Endometrial microvascular endothelial cells (primary cell): ENCODE data around the gene CACNB4. TPM values are rescaled to one million over a fixed set of nuclear protein-coding genes. Genes with fewer than 3 reads are reported as not detected.
"Not testable (repeated sequence)": the region's sequence is repeated elsewhere in the genome, so short reads cannot be mapped to it uniquely, and the experiment has no call there.

Source experiments
- in situ Hi-C: cut with HindIII; loops from 2 replicates; pipeline ENCODE4 v1.10.0; 2017; ENCODE audit warnings: low sequenced_read_pairs, low pct_unique_long_range_greater_than_20kb; ENCODE audit errors: inconsistent ontology term
- total RNA-seq: library from RNA; depleted of rRNA; stranded (reverse); fragments of >200 nt; gene quantifications from one replicate; pipeline ENCODE4 v1.2.3, GENCODE V29; 2015; ENCODE audit errors: inconsistent ontology term

CACNB4 gene
- total RNA-seq, 1 donor from 2014 or later: not detected

DNA sequence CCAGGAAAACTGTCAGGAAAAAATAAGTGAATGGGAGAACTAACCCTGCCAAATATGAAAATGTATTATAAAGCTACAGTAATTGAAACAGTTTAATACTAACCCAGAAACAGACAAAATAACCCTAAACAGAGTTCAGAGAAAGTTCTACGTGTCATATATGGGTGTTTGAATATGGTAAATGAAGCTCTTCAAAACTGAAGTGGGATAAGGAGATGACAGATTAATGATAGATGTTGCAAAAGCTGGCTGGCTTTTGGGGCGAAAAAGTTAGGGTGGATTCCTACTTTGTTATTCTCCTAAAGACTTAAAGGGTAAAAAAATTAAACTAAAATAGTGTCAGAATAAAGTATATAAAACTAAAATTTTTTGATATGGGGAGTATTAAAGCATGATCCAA, 168.8 kb downstream of the CACNB4 start:
- in situ Hi-C loops: no loop called here

DNA sequence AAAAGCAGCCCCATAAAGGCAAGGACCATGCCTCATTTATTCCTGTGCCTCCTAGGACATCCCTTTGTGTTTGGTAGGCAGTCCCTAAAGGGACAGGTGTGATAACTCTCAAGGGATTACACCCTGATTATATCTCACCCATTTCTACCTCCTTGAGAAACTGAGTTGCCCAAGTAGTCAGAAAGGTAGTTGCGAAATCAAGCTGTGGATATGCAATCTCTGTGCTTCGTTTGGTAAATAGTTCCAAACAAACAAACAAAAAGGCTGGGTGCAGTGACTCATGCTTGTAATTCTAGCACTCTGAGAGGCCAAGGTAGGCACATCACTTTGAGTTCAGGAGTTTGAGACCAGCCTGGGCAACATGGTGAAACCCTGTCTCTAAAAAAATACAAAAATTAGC, 170.5 kb downstream of the CACNB4 start:
- in situ Hi-C loops: no loop called here

DNA sequence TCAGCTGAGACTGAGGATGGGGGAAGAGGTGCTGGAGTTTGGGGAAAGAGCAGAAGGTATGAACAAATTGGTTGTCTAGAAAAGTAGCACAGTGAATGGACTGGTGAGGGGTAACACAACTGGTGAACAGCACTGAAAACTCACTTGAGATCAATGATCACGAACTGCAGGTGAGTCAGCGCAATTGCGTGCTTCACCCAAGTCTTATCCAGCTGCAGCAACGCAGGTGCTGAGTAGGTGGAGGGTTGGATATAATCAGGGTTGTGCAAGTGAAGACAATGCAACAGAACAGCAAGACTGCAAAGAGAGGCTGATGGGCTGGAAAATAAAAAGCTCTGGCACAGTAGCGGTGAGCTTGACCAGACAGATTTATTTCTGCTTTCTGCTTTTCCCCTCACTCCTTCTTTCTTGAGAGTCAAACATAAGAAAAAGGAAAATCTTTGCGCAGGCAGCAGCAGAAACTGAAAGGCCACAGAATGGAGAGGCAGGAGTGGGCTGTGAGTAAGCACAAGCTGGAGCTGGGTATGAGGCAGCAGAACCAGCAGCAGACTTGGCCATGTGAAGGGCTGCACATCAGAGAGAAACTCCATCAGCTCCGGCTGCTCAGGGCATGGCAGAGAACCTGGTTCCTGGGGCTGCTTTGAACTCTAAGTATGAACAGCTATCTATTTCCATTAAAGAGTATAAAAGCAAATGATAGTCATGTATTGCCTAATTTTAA, 171.2 kb downstream of the CACNB4 start:
- in situ Hi-C loops: no loop called here

GRCh38 chr2:151922845-151923666, 175.8 kb downstream of the CACNB4 start:
- in situ Hi-C loops: no loop called here

- in situ Hi-C loops: no loop called here
These were observed 179.1 kb downstream of the CACNB4 start for GRCh38 chr2:151919786-151920185.

- in situ Hi-C loops: no loop called here
These were observed 180.5 kb downstream of the CACNB4 start for GRCh38 chr2:151918308-151918707.

DNA sequence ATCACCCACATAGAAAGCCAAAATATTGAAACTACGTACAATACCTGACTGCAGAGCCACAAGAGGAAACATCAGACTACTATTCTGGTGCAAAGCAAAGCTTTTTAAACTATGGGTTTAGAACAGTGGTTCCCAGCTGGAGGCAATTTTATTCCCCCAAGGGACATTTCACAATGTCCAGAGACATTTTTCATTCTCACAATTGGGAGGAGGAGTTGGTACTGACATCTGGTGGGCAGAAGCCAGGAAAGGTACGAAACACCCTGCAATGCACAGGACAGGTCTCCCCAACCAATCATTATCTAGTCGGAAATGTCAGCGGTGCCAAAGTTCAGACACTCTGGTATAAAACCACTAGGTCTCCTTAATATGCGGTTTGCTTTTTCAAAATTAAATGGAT, 182.2 kb downstream of the CACNB4 start:
- in situ Hi-C loops: no loop called here

DNA sequence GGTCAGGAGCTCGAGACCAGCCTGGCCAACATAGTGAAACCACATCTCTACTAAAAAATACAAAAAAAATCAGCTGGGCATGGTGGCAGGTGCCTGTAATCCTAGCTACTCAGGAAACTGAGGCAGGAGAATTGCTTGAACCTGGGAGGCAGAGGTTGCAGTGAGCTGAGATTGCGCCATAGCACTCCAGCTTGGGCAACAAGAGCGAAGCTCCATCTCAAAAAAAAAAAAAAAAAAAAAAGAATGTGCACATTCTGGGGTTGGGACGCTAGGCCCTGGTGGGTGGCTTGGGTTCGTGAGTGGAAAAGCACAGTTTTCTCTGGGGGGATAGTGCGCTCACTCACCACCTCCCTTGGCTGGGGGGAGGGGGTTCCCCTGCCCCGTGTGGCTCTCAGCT, 183.2 kb downstream of the CACNB4 start:
- in situ Hi-C loops: not testable (repeated sequence)

DNA sequence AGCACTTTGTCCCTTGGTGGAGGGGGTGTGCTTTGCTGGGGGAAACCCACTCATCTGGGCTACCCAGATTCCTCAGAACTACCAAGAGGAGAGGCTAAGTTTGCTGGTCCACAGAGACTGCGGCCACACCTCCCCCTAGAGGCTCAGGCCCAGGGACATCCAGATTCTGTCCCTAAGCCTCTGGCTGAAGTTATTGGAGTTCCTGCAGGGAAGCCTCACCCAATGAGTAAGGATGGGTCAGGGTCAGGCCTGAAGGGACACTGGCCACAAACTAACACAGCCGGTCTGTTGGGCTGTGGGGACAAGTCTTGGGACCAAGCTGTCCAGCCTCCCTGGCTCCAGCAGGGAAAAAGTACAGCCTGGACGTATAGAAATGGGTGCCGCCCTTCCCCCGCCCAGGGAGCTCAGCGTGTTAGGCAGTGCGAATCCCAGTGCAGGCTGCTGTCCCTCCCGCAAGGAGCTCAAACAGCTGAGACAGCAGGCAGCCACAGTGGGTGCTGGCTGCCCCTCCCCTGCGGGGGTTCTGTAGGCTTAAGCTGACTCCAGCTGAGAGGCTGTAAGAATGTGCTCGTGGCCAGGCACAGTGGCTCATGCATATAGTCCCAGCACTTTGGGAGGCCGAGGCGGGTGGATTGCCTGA, 183.7 kb downstream of the CACNB4 start:
- in situ Hi-C loops: no loop called here

DNA sequence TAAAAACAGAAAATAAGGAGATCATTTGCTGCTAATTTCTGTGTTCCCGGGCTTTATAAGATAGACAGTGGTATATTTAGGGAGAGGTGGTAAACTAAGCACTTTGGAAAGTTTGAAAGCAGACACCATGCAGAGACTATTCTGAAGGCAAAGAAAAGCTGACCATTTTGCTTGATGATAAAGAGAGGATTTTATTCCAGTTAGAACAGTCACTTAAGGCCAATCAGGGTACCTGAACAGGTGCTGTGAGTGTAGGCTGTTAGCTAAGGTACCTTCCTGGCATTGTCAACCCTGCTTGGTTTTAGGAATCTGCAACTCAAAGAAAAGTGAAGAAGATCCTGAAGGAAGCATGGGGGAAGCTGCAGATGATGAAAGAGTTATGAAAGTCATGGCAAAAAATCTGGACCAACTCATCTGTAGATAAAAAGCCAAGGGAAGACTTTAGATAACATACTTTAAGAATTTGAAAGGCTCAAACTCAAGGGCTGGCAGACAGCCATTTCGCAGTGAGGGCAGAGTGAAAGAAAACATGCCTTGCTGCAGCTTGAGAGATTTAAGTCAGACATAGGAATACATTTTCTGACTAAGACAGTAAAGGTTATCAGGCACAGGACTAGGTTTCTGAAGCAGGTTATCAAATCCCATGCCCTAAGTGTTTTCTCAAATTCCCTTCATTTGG, 190.5 kb downstream of the CACNB4 start:
- in situ Hi-C loops: no loop called here

GRCh38 chr2:151907286-151908203, 191.3 kb downstream of the CACNB4 start:
- in situ Hi-C loops: no loop called here

GRCh38 chr2:151906633-151906998, 192.2 kb downstream of the CACNB4 start:
- in situ Hi-C loops: no loop called here

DNA sequence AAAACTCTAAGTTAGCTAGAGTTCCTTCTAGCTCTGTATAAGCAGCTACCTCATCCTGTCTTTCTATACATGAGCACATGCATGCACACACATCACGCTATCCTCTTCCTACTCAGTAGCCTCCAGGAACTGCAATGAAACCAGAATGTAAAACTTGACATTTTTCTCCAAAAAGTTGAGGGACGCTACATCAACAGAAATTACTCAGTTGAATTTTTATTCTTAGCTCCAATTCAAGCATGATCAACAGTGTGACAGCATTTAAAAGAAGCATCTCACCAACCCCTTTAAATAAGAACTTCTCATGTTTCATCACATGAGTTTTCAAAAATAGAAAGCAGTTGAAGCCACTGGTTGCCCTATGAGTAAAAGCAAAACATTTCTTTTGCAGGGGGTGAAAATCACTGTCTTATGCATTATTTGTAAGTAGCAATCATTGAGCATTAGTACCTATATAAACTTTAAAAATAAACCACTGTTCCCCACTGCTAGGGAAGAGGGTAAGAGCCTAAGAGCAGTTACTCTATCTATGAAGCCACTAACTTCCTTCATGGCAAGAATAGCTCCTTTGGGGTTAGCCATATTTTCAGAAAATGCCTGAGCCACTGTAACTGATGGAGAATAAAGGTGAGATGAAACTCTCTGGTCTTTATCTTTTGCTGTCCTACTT, 192.7 kb downstream of the CACNB4 start:
- in situ Hi-C loops: no loop called here

GRCh38 chr2:151904807-151905206, 194.0 kb downstream of the CACNB4 start:
- in situ Hi-C loops: no loop called here

DNA sequence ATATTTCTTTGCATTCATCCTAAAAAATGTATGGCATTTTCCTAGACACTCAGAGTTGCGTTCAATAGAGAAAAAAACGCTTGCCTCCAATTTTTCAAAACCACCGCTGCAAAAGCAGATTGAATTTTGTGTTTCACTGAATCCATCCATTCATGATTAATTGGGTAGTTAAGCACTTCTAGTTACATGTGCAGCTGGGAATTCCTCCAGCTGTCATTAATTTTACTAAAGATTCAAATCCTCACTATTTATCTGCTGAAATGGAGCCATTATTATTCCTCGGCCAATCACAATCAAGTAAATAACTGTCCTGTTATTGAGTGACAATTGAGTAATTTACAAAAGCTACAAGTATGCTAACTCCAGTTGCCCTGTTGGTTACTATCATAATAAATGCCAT, 194.8 kb downstream of the CACNB4 start:
- in situ Hi-C loops: no loop called here

DNA sequence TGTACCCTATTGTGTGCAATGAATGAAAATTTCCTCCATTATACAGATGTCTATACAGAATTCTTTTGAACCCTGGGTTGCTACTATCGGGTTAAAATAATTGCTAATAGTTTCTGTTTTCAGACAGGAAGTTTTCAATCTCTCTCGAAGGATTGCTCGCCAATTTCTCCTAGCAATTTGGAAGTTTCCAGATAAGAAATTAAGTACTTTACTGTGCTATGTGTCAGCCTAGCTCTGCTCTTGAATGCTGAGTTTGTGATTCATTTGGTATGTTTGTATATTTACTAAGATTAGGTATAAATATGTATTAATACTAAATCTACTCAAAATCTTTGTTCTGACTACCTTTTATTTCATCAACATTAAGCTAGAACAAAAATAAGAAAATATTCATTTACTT, 196.0 kb downstream of the CACNB4 start:
- in situ Hi-C loops: no loop called here

GRCh38 chr2:151900331-151900730, 198.5 kb downstream of the CACNB4 start:
- in situ Hi-C loops: no loop called here

DNA sequence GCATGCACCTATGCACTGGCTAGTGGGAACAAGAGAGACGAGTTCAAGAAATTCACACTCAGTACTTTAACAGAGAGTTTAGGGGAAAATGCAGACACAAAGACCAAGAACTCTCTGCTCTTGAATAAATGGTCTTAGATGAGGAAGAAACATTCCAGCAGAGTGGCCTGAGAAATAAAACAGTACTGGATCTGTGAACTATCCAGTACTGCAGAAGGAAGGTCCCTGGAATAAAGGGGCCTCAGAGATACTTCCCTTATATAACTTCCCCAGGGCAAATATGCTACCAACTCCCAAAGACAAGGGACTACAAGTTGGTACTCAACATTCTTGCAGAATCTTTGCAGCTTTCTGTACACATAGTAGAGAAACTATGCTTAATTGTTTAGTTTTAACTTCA, 199.7 kb downstream of the CACNB4 start:
- in situ Hi-C loops: no loop called here
